GM19043 (cell line): ENCODE measurements around the gene LRRC14B.
"Not testable (repeated sequence)": the region's sequence is repeated elsewhere in the genome, so short reads cannot be mapped to it uniquely, and the experiment has no call there.

Experiments
- ATAC-seq: cut with Tn5 transposase; IDR thresholded peaks from one replicate; pipeline ENCODE4 v1.9.1; 2021; ENCODE audit warnings: low read depth; ENCODE audit not compliant: unreplicated experiment

The LRRC14B gene

DNA sequence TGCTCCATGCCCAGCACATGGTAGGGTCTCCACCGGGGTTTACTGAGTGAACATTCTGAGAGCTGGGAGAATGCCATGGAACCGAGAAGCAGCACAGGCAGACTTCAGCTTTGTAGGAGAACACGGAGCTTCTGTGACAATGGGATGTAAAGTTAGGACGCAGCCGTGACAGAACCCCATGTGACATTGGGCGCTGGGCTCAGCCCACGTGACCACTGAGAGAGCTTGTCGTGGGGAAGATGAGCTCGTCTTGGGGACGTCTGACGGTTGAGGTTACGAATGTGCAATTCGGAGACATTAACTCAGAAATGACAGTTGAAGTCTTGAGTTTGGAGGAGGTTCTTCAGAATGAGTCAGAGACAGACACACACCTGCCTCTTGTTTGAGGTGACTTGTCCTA, 40.4 kb downstream of the LRRC14B start:
- no peak for ATAC-seq

DNA sequence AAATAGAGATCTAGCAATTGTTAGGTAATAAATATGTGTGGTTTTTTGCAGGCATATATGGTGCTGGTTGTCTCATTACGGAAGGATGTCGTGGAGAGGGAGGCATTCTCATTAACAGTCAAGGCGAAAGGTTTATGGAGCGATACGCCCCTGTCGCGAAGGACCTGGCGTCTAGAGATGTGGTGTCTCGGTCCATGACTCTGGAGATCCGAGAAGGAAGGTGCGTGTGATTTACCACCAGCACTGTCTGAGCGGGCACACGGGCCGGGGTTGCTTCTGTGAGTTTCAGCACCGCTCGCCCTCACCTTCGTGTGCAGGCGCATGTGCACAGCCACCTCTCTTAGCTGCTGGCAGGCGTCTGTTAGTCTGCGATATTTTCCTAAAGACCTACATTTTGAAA, 42.1 kb downstream of the LRRC14B start:
- not testable (repeated sequence) for ATAC-seq

DNA sequence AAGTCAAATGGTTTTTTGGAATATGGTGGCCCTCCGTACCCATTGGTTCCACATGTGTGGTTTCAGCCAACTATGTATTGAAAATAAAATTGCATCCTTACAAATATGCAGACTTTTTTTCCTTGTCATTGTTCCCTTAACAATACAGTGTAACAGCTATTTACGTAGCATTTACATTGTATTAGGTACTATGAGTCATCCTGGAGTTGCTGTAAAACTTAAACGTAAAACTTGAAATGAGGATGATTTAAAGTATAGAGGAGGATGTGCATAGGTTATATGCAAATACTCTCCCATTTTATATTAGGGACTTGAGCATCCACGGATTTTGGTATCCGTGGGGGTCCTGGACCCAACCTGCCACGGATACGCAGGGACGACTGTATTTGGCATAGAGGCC, 43.2 kb downstream of the LRRC14B start:
- ATAC-seq: no peak

DNA sequence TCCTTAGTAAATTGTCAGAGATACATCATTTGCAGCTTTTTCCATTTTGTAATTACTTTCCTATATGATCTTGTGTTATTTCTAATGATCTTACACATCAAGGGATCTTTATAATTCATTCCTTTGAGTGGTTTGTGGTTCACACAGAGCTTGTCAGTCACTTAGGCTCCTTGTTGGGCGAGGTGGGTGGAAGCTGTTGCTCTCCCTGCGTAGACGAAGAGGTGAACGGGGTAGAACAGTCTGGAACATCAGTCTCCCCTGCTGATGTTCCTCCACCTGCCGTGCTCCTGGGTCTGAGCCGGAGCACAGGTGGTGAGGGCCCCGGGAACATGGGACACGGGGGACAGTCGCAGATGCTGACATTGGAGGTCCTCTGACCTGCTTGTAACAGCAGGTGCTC, 44.2 kb downstream of the LRRC14B start:
- not testable (repeated sequence) for ATAC-seq

DNA sequence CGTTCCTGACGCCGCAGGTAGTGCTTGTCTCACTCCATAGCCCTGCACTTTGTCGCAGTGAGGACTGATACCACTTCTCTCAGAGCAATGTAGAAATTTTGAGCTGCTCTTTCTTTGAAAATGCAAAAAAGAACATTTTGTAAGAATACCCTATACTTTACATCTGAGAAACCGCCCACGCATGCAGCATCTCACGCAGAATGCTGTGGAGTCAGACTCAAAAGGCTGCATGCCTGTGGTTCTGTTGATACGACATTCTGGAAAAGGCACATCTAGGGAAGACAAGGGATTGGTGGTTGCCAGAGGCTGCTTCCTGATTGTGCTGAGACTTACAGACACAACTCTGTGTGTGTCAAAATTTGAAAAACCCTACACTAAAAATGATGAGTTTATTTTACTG, 46.6 kb downstream of the LRRC14B start:
- not testable (repeated sequence) for ATAC-seq

DNA sequence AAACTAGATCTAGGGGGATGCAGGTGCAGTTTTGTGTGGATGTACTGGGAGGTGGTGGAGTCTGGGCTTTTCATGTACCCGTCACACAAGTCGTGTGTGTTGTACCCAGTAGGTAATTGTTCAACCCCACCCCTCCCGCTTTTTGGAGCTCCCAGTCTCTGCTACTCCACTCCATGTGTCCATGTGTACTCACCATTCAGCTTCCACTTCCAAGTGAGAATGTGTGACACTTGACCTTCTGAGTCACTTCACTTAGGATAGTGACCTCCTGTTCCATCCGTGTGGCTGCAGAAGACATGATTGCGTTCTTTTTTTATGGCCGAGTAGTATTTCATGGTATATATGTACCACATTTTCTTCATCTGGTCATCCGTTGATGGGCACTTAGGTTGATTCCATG, 49.3 kb downstream of the LRRC14B start:
- not testable (repeated sequence) for ATAC-seq

DNA sequence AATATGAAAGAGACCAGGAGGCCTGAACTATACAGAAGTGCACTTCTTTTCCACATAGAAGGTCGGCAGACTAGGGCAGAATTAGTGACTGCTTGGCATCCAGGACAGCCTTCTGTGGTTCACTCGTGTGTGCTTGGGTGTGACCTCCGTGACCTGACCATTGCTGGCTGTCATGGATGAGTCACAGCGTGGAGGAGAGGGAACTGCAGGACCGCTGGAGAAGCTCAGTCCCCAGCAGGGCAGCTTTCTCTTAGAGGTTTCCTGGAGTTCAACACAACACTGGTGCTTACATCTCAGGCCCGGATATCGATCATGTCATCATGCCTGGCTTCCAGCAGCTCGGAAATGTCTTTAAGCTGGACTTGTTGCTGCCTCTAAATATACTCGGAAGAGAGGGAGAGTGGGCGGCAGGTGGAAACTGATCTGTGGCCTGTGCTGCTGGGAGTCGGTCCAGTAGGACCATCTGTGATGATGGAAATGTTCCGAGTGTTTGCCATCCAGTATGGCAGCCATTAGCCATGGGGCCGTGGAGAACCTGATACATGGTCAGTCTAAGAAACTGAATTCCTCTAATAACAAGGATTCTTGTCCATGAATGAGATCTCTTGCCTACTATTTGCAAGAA, 49.9 kb downstream of the LRRC14B start:
- not testable (repeated sequence) for ATAC-seq

DNA sequence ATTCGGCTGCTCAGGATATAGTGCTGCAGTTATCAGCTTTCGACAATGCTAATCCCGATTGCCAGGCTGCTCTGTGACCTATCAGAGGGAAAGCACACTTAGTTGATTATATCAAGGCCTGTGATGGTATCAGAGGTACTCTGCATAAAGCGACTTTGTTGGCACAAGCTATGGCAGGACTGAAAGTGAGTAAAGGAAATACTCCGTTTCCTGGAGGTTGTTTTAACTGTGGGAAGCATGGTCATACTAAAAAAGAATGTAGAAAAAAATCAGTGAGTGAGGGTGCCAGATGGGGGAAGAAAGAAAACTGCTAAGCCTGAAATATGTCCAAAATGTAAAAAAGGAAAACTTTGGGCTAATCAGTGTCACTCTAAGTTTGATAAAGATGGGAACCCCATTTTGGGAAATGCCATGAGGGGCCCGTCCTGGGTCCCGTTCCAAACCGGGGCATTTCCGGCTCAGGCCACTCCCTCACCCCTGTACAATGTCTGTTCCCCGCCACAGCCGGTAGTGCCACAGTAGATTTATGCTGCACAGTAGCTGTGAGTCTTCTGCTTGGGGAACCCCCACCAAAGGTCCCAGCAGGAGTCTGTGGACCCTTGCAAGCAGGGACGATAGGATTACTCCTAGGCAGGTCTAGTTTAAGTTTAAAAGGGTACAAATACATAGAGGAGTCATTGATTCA, 52.5 kb downstream of the LRRC14B start:
- ATAC-seq: not testable (repeated sequence)

DNA sequence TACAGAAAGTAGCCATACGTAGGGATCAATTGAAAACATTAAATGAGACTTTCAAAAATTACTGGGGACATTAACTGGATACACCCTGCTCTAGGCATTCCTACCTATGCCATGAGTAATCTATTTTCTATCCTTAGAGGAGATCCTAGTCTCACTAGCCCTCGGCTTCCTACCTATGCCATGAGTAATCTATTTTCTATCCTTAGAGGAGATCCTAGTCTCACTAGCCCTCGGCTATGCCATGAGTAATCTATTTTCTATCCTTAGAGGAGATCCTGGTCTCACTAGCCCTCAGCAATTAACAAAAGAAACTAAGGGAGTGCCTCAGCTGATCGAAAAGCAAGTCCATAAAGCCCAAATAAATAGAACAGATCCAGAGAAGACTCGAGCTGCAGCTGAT, 54.4 kb downstream of the LRRC14B start:
- not testable (repeated sequence) for ATAC-seq
